CD4-positive, CD25-positive, alpha-beta regulatory T cell (primary cell): ENCODE measurements around the gene FBXO41. TPM values are rescaled to one million over a fixed set of nuclear protein-coding genes. Genes with fewer than 3 reads are reported as not detected.

Experiments used
- ATAC-seq, 2 donors: fragments of 150-1000 bp; cut with Tn5 transposase; one replicate each; pipeline ENCODE4 v1.10.0; 2021; ENCODE audit warnings: low read depth in 2 of 2, moderate number of reproducible peaks in 2 of 2, moderate library complexity in 1 of 2
- DNase-seq, 3 donors: peaks; one replicate each; pipeline versions ENCODE4 v3.0.0 to v3.0.0-alpha.2; 2012 to 2022; ENCODE audit warnings: mixed read lengths in 1 of 3
- H3K27ac ChIP-seq: one replicate; pipeline ENCODE4 v1.7.0; 2013; ENCODE audit warnings: mild to moderate bottlenecking, low read length; ENCODE audit not compliant: insufficient read depth, poor library complexity, severe bottlenecking
- H3K27me3 ChIP-seq: one replicate; pipeline ENCODE4 v1.7.0; 2013; ENCODE audit warnings: low read length; ENCODE audit not compliant: control insufficient read depth, insufficient read depth
- H3K36me3 ChIP-seq: one replicate; pipeline ENCODE4 v1.7.0; 2013; ENCODE audit warnings: mild to moderate bottlenecking, low read length, moderate library complexity; ENCODE audit not compliant: control insufficient read depth, insufficient read depth
- H3K4me1 ChIP-seq: 2 replicates; pipeline ENCODE4 v1.7.0; 2013; ENCODE audit warnings: mild to moderate bottlenecking, low read length; ENCODE audit not compliant: insufficient read depth, control insufficient read depth, poor library complexity, severe bottlenecking
- H3K4me3 ChIP-seq: one replicate; pipeline ENCODE4 v1.7.0; 2013; ENCODE audit warnings: low read depth, mild to moderate bottlenecking, low read length, moderate library complexity
- H3K9me3 ChIP-seq, 2 experiments: 1 replicate in 1 of 2; 2 replicates in 1 of 2; pipeline ENCODE4 v1.7.0; 2013; ENCODE audit warnings: low read length in 2 of 2, mild to moderate bottlenecking in 1 of 2, moderate library complexity in 1 of 2; ENCODE audit not compliant: control insufficient read depth in 2 of 2
- H3K27ac Mint-ChIP-seq, 3 donors: one replicate each; pipeline ENCODE4 v1.8.0; 2020 to 2022; ENCODE audit warnings: mild to moderate bottlenecking in 3 of 3, mixed read lengths in 3 of 3, moderate library complexity in 2 of 3
- H3K27me3 Mint-ChIP-seq: one replicate; pipeline ENCODE4 v1.8.0; 2022; ENCODE audit warnings: mild to moderate bottlenecking, mixed read lengths
- H3K36me3 Mint-ChIP-seq: one replicate; pipeline ENCODE4 v1.8.0; 2020; ENCODE audit warnings: mixed read lengths
- H3K4me1 Mint-ChIP-seq, 4 donors: one replicate each; pipeline ENCODE4 v1.8.0; 2020 to 2022; ENCODE audit warnings: mixed read lengths in 4 of 4, mild to moderate bottlenecking in 1 of 4
- H3K4me3 Mint-ChIP-seq, 4 donors: one replicate each; pipeline ENCODE4 v1.8.0; 2020 to 2022; ENCODE audit warnings: mild to moderate bottlenecking in 4 of 4, mixed read lengths in 4 of 4, moderate library complexity in 3 of 4
- H3K9me3 Mint-ChIP-seq, 7 donors: one replicate each; pipeline ENCODE4 v1.8.0; 2020 to 2022; ENCODE audit warnings: mixed read lengths in 7 of 7, mild to moderate bottlenecking in 3 of 7, moderate library complexity in 2 of 7
- polyA plus RNA-seq, 4 donors: library from polyadenylated mRNA; unstranded; fragments of 300-500 nt; fragmentation: Illumina TruSeq; gene quantifications; one replicate each; pipeline ENCODE4 v1.2.3, GENCODE V29; 2021
- total RNA-seq: library from RNA; stranded (reverse); gene quantifications from one replicate; pipeline ENCODE4 v1.2.3, GENCODE V29; 2022

Gene FBXO41
- total and polyA plus RNA-seq, 5 donors from 2014 or later, result 0.51 to 17.4 (median 1.0) TPM

DNA sequence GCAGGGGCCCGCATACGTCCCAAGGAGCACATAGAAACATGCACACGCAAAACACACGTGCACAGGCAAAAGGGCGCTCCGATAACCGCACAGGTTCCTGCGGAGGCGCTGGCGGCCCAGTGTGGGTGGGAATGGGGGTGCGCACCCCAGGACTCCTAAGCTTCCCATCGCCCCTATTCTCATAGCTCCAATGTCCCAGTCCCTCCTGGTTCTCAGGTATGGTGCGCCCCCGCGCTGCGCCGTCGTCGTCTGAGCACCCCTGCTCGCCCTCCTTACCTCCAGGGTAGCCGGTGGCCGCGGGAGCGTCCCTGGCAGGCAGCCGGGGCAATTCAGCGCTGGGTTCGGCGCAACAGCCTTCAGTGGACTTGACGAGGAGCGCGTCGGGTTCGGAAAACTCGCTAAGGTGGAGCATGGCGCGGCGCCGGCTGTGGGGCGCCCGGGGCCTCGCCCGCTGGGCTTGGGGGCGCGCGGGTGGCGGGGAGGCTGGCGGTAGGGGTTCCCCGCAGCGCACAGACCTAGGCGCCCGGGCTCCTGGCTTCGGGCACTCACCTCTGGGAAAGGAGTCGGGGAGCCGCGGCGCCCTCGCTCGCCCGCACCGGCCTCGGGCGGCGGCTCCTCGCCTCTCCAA is 8.7 kb upstream of the FBXO41 start:
- Mint-ChIP-seq H3K4me1 (peaks cover 0 to 21% (median 5%) of the 10 kb centered on the region in 4 donors), H3K27me3 (peaks cover 75% of the 10 kb centered on the region), H3K9me3 (peaks cover 0 to 10% (median 0%) of the 10 kb centered on the region in 7 donors), H3K4me3 (peak overlapping the region; percentile 65 to 74 (median 74)), H3K27ac (peak overlapping the region in 1 of 3 donors; percentile 35), H3K36me3 (no peaks in the 10 kb centered on the region)
- H3K9me3 ChIP-seq, result peaks cover 3% of the 10 kb centered on the region in 2 experiments
- H3K27ac ChIP-seq, result no peak overlapping the region
- H3K27me3 ChIP-seq, result peaks cover 47% of the 10 kb centered on the region
- H3K36me3 ChIP-seq, result no peaks in the 10 kb centered on the region
- H3K4me3 ChIP-seq, result no peak overlapping the region
- H3K4me1 ChIP-seq, result peaks cover 35% of the 10 kb centered on the region
- ATAC-seq (no peak), DNase-seq (peak in 1 of 3 donors; percentile 26)

DNA sequence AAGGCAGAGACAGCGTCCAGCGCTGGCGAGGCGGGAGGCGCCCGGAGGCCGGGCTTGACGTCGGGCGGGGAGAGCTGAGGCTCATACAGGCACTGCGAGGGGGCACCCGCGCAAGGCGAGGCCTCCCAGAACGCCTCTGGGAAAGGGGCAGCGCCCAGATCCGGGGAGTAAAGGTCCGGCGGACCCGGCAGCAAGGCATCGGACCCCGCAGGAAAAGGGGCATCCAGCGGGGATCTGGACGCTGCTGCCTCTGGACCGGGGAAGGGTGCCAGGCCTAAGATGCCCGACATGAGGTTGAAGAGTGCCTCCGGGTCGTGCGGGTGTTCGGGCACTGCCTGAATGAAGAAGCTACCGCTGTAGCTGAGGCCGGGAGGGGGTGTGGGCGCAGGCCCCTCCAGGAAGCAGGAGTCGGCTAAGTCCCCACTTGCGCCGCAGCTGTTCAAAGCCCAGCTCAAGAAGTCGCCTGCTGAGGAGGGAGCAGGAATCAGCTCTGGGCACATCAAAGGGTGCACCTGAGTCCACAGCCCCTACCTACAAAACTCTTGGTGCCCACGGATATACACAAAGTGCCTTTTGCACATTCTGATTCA is 8.1 kb upstream of the FBXO41 start:
- Mint-ChIP-seq H3K36me3 (no peaks in the 10 kb centered on the region), H3K4me3 (peak overlapping the region; percentile 65 to 74 (median 72)), H3K4me1 (peaks cover 0 to 21% (median 6%) of the 10 kb centered on the region in 4 donors), H3K27me3 (peaks cover 75% of the 10 kb centered on the region), H3K9me3 (peaks cover 0 to 10% (median 0%) of the 10 kb centered on the region in 7 donors), H3K27ac (peak overlapping the region in 1 of 3 donors; percentile 35)
- Histone ChIP-seq H3K27ac (no peak overlapping the region), H3K4me1 (peaks cover 35% of the 10 kb centered on the region), H3K27me3 (peaks cover 45% of the 10 kb centered on the region), H3K36me3 (no peaks in the 10 kb centered on the region), H3K9me3 (peaks cover 3% of the 10 kb centered on the region in 2 experiments), H3K4me3 (no peak overlapping the region)
- DNase-seq, result no peak
- no peak for ATAC-seq

DNA sequence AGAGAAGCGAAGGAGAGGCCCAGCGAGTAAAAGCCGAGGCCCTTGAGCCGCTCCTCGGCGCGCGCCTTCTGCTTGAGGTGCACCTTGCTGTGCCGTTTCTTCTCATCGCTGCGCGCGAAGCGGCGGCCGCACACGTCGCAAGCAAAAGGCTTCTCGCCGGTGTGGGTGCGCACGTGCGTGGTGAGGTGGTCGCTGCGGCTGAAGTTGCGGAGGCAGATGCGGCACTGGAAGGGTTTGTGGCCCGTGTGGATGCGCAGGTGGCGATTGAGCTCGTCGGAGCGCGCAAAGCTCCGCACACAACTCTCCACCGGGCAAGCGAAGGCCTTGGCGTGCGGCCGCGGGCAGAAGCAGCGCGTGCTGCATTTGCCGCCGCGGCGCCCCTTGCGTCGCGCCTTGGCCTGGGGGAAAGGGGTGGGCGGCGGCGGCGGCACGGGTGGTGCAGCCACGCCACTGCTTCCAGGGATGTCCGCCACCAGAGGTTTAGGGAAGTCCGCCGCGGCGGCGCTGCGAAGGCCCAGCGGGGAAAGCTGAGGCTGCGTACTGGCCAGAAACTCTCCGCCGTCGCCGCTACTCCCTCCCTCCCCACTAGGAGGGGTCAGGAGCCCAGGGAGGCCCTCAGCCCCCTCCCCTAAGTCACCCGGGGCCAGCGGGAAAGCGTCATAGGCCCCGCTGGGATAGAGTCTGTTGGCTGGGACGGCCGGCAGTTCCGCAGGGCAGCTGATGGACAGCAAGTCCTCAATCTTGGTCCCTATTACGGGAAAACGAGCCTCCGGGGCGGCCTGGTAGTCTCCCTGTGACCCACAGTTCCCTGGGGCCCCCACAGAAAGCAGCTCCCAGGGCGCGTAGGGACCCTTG is 7.4 kb upstream of the FBXO41 start:
- Histone ChIP-seq H3K4me3 (no peak overlapping the region), H3K9me3 (peaks cover 3% of the 10 kb centered on the region in 2 experiments), H3K36me3 (no peaks in the 10 kb centered on the region), H3K27me3 (peaks cover 38% of the 10 kb centered on the region), H3K27ac (no peak overlapping the region), H3K4me1 (peaks cover 35% of the 10 kb centered on the region)
- peak in 1 of 3 donors; percentile 56 for DNase-seq
- peaks cover 0 to 10% (median 0%) of the 10 kb centered on the region in 7 donors for H3K9me3 Mint-ChIP-seq
- peak overlapping the region; percentile 21 to 85 (median 64) for H3K4me3 Mint-ChIP-seq
- no peak overlapping the region for H3K27ac Mint-ChIP-seq
- no peak for ATAC-seq
- peaks cover 70% of the 10 kb centered on the region for H3K27me3 Mint-ChIP-seq
- peaks cover 0 to 21% (median 6%) of the 10 kb centered on the region in 4 donors for H3K4me1 Mint-ChIP-seq
- no peaks in the 10 kb centered on the region for H3K36me3 Mint-ChIP-seq

GRCh38 chr2:73291093-73291460 is 6.8 kb upstream of the FBXO41 start:
- H3K4me3 ChIP-seq, result no peak overlapping the region
- Mint-ChIP-seq H3K9me3 (peaks cover 0 to 10% (median 0%) of the 10 kb centered on the region in 7 donors), H3K4me1 (peaks cover 0 to 21% (median 6%) of the 10 kb centered on the region in 4 donors), H3K27me3 (peaks cover 64% of the 10 kb centered on the region), H3K27ac (no peak overlapping the region), H3K36me3 (no peaks in the 10 kb centered on the region), H3K4me3 (peak overlapping the region; percentile 64 to 85 (median 70))
- peak in 1 of 2 donors; percentile 18 for ATAC-seq
- H3K27ac ChIP-seq, result no peak overlapping the region
- DNase-seq, result peak; percentile 25 to 62 (median 58)
- H3K27me3 ChIP-seq, result peaks cover 32% of the 10 kb centered on the region
- peaks cover 3% of the 10 kb centered on the region in 2 experiments for H3K9me3 ChIP-seq
- peaks cover 35% of the 10 kb centered on the region for H3K4me1 ChIP-seq
- no peaks in the 10 kb centered on the region for H3K36me3 ChIP-seq

DNA sequence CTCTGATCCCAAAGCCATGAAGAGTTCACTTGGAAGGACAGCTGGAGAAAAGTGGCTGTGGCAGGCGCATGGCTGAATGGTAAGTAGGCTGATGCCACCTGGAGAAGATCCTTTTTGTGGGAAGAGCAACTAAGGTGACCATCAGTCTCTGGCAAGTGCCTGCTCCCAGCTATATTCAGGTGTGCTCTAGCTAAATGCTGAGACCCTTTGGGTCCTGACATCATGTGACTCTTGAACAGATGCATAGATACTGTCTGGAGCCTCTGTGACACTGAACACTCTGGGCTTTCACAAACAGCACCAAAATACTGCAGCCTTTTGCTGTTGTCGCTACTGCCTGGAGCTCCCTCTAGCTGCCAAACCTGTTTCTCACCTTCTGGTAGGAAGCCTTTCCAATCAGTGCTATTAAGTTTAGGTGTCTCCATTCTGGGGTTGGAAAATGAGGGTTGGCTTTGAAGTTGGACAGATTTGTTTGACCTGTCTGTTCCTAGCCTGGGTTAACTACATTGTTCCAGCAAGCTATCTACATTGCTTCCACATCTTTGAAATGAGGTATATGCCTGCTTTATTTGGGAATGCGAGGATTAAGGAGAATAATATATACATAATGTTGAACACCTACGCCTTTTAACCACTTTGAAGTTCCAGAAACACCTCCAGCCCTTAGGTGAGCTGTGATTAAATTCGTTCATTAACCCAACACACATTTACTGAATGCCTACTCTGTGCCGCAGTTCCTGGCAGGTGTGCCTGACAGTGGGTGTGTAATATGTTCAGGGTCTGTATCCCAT is 6.0 kb upstream of the FBXO41 start:
- Mint-ChIP-seq H3K36me3 (no peaks in the 10 kb centered on the region), H3K4me1 (peaks cover 0 to 28% (median 12%) of the 10 kb centered on the region in 4 donors), H3K27ac (no peak overlapping the region), H3K9me3 (peaks cover 0 to 9% (median 0%) of the 10 kb centered on the region in 7 donors), H3K27me3 (peaks cover 55% of the 10 kb centered on the region), H3K4me3 (peak overlapping the region in 3 of 4 donors; percentile 29 to 65 (median 64))
- Histone ChIP-seq H3K27ac (no peak overlapping the region), H3K4me3 (no peak overlapping the region), H3K9me3 (peaks cover 3% of the 10 kb centered on the region in 2 experiments), H3K4me1 (peaks cover 35% of the 10 kb centered on the region), H3K36me3 (no peaks in the 10 kb centered on the region), H3K27me3 (peaks cover 24% of the 10 kb centered on the region)
- peak in 2 of 3 donors; percentile 48 to 71 for DNase-seq
- ATAC-seq, result no peak

DNA sequence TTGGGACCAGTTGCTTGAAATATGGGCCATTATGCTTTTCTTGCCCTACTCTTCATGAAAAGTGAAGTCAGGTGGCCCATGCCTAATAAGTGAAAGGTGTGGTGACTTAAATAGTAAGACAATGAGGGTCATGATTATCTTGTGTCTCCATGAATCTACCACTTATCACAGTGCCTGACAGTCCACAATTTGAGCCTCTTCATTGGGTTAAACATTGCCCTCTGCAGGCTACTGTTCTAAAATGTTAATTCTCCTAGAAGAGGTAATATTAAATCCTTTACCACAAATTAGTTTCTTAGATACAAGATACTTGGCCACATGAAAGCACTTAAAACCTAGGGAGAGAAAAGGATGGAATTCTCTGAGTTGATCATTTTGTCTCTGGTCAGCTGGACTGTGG is 5.0 kb upstream of the FBXO41 start:
- Mint-ChIP-seq H3K4me1 (peaks cover 0 to 34% (median 13%) of the 10 kb centered on the region in 4 donors), H3K4me3 (peak overlapping the region in 1 of 4 donors; percentile 34), H3K9me3 (peaks cover 0 to 5% (median 0%) of the 10 kb centered on the region in 7 donors), H3K27me3 (peaks cover 48% of the 10 kb centered on the region), H3K36me3 (no peaks in the 10 kb centered on the region), H3K27ac (no peak overlapping the region)
- H3K4me3 ChIP-seq, result no peak overlapping the region
- no peaks in the 10 kb centered on the region for H3K36me3 ChIP-seq
- H3K9me3 ChIP-seq, result peaks cover 1 to 2% of the 10 kb centered on the region in 2 experiments
- H3K27me3 ChIP-seq, result peaks cover 16% of the 10 kb centered on the region
- peaks cover 40% of the 10 kb centered on the region for H3K4me1 ChIP-seq
- no peak overlapping the region for H3K27ac ChIP-seq
- DNase-seq (peak in 1 of 3 donors; percentile 26), ATAC-seq (no peak)

- Histone ChIP-seq H3K4me3 (no peak overlapping the region), H3K9me3 (no peaks in the 10 kb centered on the region), H3K27ac (no peak overlapping the region), H3K36me3 (no peaks in the 10 kb centered on the region), H3K27me3 (peaks cover 15% of the 10 kb centered on the region), H3K4me1 (peaks cover 23% of the 10 kb centered on the region)
- no peak overlapping the region for H3K27ac Mint-ChIP-seq
- no peaks in the 10 kb centered on the region for H3K36me3 Mint-ChIP-seq
- no peak for DNase-seq
- peaks cover 0 to 38% (median 13%) of the 10 kb centered on the region in 4 donors for H3K4me1 Mint-ChIP-seq
- H3K27me3 Mint-ChIP-seq, result peaks cover 29% of the 10 kb centered on the region
- peaks cover 0 to 5% (median 0%) of the 10 kb centered on the region in 7 donors for H3K9me3 Mint-ChIP-seq
- H3K4me3 Mint-ChIP-seq, result peak overlapping the region in 3 of 4 donors; percentile 48 to 75 (median 73)
- no peak for ATAC-seq
These were observed 1.9 kb upstream of the FBXO41 start for GRCh38 chr2:73286134-73286655.
